Activated T-cell treated with anti-CD3 and anti-CD28 coated beads, Interleukin-2, amount 50 U/mL, for 1 hour (primary cell): Measurements from ENCODE around the gene PDHX.
"Not testable (repeated sequence)": the region's sequence is repeated elsewhere in the genome, so short reads cannot be mapped to it uniquely, and the experiment has no call there.

Experiments used
- DNase-seq: peaks from one replicate; pipeline ENCODE4 v3.0.0-alpha.2; 2020

PDHX gene

GRCh38 chr11:35028007-35028406 lies 111.6 kb downstream of the PDHX start:
- DNase-seq: not testable (repeated sequence)

- DNase-seq: no peak
Observed at GRCh38 chr11:35029979-35030682, 113.7 kb downstream of the PDHX start.

DNA sequence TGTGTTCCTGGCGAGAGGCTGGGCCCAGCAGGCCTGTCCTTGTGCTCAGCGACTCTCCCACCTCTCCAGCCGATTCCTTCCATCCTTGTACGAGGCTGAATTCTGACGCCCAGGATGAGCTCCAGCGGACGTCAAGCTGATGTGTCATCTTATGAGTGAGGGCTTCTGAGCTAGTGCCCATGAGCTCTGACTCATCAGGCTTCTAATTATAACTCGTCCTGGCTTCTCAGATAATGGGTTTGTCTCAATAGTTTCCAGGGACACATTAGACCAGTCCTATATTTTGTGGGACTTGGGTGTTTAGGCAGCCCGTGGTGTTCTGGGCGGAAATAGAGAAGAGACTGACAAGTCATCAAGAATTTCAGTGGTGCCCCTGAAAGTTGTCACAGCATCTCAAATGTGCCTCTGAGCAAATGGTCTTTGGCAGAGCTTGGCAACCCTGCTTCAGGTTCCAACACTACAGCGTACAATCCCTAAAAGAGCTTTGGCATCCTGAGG lies 114.3 kb downstream of the PDHX start:
- peak; percentile 44 for DNase-seq

DNA sequence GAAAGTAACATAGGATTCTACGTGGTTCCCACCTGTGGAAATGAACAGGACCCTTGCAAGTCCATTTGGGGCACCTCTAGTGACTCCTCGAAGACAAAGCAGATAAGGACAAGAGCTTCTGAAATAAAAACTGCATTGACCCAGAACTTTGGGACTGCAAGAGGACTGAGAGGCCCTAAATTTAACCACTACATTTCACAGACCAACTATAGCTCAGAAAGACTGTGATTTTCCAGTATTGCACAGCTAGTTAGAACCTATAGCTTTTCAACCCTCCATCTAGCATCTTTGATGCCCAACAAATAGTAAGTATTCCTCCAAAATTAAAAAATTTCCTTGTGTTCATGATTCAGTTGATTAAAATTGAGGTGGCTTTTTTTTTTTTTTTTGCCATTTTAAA lies 114.9 kb downstream of the PDHX start:
- no peak for DNase-seq

DNA sequence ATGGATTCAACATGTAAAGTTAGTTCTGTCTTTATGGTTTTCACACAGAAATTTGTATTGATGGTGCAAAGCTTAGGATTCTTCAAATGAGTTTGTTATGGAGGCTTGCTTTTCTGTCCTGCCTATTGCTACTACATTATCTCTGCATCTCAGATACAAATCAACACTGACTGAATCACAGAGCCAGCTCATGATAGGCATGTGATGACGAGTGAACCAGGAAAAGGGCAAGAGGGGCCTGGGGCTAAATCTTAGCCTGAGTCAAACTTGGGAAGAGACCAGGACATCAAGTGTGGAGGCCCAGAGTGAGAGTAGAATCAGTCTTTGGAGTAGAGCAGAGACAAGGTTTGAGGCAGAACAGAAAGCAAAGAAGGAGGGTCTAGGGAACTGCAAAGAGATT lies 115.4 kb downstream of the PDHX start:
- no peak for DNase-seq

- no peak for DNase-seq
Observed at GRCh38 chr11:35033011-35033410, 116.6 kb downstream of the PDHX start.

DNA sequence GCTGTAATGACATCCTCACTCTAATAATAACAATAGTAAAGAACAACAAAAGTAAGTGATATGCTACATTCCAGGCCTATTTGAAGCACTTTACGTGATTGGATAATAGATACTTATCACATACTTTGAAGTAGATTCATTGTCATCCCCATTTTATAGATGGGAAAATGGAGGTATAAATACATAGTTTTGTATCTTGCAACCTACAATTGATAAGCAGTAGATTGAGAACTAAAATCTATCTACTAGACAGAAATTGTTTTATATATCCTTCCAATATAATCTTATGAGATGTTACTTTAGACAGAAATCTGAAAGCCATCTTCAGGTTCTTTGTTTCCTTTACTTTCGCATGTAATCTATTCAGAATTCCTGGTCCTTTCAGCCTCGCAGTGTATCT lies 118.0 kb downstream of the PDHX start:
- no peak for DNase-seq

GRCh38 chr11:35035894-35036408 lies 119.5 kb downstream of the PDHX start:
- no peak for DNase-seq

GRCh38 chr11:35036639-35037038 lies 120.2 kb downstream of the PDHX start:
- no peak for DNase-seq

GRCh38 chr11:35038211-35038928 lies 122.0 kb downstream of the PDHX start:
- DNase-seq: no peak

- no peak for DNase-seq
Observed at GRCh38 chr11:35039076-35039475, 122.7 kb downstream of the PDHX start.

DNA sequence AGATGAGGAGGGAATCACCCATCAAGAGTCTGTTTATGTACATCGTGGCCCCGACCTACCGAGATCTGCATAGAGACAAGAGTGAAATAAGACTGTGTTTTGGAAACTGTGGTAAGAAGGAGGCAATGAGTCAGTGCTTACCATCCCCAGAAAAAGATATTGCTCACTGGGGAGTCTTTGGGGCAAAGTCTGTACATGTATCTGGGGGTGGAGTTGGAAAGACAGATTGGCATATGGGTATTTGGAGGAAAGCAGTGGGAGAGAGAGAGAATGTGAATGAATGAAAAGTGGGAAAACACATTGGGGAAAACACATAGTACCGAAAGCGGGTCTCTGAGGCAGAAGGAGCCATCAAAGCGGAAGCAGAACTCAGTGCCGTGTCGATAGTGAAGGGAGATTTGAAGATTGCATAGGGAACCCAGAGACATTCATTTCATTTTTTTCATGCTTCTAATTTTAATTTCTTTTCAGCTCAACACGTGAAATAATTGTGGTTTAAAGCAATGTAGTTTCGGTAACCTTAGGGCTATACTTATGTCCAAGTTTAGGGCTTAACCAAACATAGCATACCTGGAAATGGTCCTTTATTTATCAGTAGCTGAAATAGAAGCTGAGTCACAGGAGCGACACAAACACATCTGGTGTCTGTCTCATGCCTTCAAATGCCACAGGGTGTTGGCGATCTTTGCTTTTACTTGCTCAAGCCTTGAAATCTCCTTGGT lies 124.0 kb downstream of the PDHX start:
- DNase-seq: no peak

GRCh38 chr11:35041070-35041554 lies 124.7 kb downstream of the PDHX start:
- DNase-seq: no peak

DNA sequence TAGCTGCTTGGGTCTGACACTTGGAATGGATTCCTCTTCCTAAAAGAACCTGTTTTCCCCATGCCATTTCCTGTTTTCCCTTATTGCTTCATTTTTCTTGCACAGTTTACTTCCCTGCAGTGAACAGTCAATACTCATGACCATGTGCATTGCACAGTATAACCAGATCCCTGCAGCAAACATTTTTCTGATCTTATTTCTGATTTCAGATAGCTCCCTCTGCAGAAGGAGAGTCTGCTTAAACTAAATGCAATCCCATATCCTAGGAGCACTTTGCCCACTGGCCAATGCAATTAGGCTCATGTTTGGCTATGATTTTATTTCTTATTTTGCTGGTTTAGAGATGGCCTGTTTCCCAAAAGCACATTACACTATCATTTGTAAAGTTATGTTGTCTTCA lies 125.8 kb downstream of the PDHX start:
- no peak for DNase-seq

GRCh38 chr11:35042913-35043312 lies 126.5 kb downstream of the PDHX start:
- DNase-seq: no peak

DNA sequence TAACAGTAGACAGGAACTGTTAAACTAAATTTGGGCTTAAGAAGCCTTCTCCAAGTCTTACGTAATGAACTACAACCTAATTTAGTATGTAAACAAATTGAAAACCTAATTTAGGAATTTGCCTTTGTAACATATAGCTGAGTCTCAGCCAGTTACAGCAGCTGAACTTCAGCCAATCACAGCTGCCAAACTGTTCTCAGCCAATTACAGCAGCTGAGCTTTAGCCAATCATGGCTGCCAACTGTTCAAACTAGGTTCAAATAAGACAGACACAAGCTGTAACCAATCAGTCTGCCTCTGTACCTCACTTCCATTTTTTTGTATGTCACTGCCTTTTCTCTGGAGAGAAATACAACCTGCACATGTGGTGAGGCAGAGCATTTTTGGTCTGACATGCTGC lies 127.5 kb downstream of the PDHX start:
- DNase-seq: no peak

GRCh38 chr11:35045236-35045820 lies 128.9 kb downstream of the PDHX start:
- DNase-seq: peak; percentile 64
